ENCODE data around the gene TXNDC2.

DNA sequence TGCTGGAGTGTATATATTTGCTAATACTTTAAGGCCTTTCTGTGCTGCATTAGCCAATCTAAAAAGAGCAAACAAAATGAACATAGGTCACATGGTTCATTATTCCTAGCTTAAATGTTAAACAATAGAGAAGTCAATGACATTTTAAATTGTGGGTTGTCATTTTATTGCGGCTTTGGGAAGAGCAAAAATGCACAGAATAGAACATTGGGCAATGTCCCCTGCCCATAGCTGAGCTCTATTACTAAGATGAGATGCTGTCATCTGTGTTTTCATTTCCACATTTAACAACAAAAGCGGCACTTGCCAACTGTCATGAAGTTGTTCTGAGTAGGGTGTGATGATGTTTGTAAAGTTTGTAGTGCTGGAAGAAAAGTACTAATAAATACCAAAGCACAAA is 24.9 kb downstream of the TXNDC2 start:
- TF ChIP-seq, protein P1, sequence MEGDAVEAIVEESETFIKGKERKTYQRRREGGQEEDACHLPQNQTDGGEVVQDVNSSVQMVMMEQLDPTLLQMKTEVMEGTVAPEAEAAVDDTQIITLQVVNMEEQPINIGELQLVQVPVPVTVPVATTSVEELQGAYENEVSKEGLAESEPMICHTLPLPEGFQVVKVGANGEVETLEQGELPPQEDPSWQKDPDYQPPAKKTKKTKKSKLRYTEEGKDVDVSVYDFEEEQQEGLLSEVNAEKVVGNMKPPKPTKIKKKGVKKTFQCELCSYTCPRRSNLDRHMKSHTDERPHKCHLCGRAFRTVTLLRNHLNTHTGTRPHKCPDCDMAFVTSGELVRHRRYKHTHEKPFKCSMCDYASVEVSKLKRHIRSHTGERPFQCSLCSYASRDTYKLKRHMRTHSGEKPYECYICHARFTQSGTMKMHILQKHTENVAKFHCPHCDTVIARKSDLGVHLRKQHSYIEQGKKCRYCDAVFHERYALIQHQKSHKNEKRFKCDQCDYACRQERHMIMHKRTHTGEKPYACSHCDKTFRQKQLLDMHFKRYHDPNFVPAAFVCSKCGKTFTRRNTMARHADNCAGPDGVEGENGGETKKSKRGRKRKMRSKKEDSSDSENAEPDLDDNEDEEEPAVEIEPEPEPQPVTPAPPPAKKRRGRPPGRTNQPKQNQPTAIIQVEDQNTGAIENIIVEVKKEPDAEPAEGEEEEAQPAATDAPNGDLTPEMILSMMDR (IDR thresholded peaks at IDR 0.05; ENCODE audit: low read depth, low read length, missing input control): no peak
- TF ChIP-seq, protein P2, sequence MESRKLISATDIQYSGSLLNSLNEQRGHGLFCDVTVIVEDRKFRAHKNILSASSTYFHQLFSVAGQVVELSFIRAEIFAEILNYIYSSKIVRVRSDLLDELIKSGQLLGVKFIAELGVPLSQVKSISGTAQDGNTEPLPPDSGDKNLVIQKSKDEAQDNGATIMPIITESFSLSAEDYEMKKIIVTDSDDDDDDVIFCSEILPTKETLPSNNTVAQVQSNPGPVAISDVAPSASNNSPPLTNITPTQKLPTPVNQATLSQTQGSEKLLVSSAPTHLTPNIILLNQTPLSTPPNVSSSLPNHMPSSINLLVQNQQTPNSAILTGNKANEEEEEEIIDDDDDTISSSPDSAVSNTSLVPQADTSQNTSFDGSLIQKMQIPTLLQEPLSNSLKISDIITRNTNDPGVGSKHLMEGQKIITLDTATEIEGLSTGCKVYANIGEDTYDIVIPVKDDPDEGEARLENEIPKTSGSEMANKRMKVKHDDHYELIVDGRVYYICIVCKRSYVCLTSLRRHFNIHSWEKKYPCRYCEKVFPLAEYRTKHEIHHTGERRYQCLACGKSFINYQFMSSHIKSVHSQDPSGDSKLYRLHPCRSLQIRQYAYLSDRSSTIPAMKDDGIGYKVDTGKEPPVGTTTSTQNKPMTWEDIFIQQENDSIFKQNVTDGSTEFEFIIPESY (IDR thresholded peaks at IDR 0.05): no peak
- no peak for TF ChIP-seq YY1 (IDR thresholded peaks at IDR 0.05)
- no peak for TF ChIP-seq TAF1 (conservative IDR thresholded peaks at IDR 0.05)
- no peak for TF ChIP-seq JUND (IDR thresholded peaks at IDR 0.05)
- TF ChIP-seq, protein P3, sequence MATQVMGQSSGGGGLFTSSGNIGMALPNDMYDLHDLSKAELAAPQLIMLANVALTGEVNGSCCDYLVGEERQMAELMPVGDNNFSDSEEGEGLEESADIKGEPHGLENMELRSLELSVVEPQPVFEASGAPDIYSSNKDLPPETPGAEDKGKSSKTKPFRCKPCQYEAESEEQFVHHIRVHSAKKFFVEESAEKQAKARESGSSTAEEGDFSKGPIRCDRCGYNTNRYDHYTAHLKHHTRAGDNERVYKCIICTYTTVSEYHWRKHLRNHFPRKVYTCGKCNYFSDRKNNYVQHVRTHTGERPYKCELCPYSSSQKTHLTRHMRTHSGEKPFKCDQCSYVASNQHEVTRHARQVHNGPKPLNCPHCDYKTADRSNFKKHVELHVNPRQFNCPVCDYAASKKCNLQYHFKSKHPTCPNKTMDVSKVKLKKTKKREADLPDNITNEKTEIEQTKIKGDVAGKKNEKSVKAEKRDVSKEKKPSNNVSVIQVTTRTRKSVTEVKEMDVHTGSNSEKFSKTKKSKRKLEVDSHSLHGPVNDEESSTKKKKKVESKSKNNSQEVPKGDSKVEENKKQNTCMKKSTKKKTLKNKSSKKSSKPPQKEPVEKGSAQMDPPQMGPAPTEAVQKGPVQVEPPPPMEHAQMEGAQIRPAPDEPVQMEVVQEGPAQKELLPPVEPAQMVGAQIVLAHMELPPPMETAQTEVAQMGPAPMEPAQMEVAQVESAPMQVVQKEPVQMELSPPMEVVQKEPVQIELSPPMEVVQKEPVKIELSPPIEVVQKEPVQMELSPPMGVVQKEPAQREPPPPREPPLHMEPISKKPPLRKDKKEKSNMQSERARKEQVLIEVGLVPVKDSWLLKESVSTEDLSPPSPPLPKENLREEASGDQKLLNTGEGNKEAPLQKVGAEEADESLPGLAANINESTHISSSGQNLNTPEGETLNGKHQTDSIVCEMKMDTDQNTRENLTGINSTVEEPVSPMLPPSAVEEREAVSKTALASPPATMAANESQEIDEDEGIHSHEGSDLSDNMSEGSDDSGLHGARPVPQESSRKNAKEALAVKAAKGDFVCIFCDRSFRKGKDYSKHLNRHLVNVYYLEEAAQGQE (IDR thresholded peaks at IDR 0.05): no peak
- TF ChIP-seq NR2F2 (IDR thresholded peaks at IDR 0.05): no peak
- TF ChIP-seq, protein P4, sequence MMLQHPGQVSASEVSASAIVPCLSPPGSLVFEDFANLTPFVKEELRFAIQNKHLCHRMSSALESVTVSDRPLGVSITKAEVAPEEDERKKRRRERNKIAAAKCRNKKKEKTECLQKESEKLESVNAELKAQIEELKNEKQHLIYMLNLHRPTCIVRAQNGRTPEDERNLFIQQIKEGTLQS (IDR thresholded peaks at IDR 0.05): no peak
- TF ChIP-seq EGR1 (IDR thresholded peaks at IDR 0.05; ENCODE audit: low read depth in 2 of 2): no peak
- no peak for TF ChIP-seq SP1 (IDR thresholded peaks at IDR 0.05)
- no peak for TF ChIP-seq GABPA (IDR thresholded peaks at IDR 0.05 in 1 of 2, conservative IDR thresholded peaks at IDR 0.05 in 1 of 2)

Data from liver (tissue), 3 donors.